Measurements from ENCODE around the gene OR2AK2. TPM values are rescaled to one million over a fixed set of nuclear protein-coding genes. Genes with fewer than 3 reads are reported as not detected.

The OR2AK2 gene
- total and polyA plus RNA-seq, 9 of the 15 experiments (the other 6 are each of a cell fraction or from before 2014, with no cell fraction given) = 0.10 TPM; not detected in 8

- TF ChIP-seq CTCFL (IDR thresholded peaks at IDR 0.05; ENCODE audit: borderline replicate concordance, insufficient read depth, low read depth, low read length, poor library complexity, severe bottlenecking) (peak; percentile 93), TARDBP (IDR thresholded peaks at IDR 0.05) (0 out of 2 replicates have a peak, but pooled peaks have one; percentile 48), ARID1B (IDR thresholded peaks at IDR 0.05) (0 out of 2 replicates have a peak, but pooled peaks have one; percentile 9), ELF1 (tag; IDR thresholded peaks at IDR 0.05) (peak; percentile 55; the same call in 1 of the 2 replicates), SMAD3 (CRISPR knock-in tag; conservative IDR thresholded peaks at IDR 0.05) (0 out of 2 replicates have a peak, but pooled peaks have one; percentile 13), LCOR (CRISPR knock-in tag; IDR thresholded peaks at IDR 0.05) (peak; percentile 84), OTX1 (CRISPR knock-in tag; IDR thresholded peaks at IDR 0.05) (peak; percentile 5; the same call in 1 of the 2 replicates), HDAC2 (IDR thresholded peaks at IDR 0.05) (peak; percentile 62; the same call in 1 of the 2 replicates), KLF1 (tag; IDR thresholded peaks at IDR 0.05) (peak; percentile 69), POU5F1 (IDR thresholded peaks at IDR 0.05; ENCODE audit: borderline replicate concordance, low read depth, low read length, partially characterized antibody) (peak; percentile 23), PHF20 (IDR thresholded peaks at IDR 0.05; ENCODE audit: partially characterized antibody) (peak; percentile 49), L3MBTL2 (IDR thresholded peaks at IDR 0.05) (peak; percentile 53; the same call in 1 of the 2 replicates), ZKSCAN1 (IDR thresholded peaks at IDR 0.05; ENCODE audit: low read depth, low read length) (peak; percentile 18; the same call in 1 of the 2 replicates), ARID2 (IDR thresholded peaks at IDR 0.05) (0 out of 2 replicates have a peak, but pooled peaks have one; percentile 48), MTA3 (IDR thresholded peaks at IDR 0.05; ENCODE audit: borderline replicate concordance) (peak; percentile 91; the same call in 1 of the 2 replicates), CREB1 (IDR thresholded peaks at IDR 0.05) (peak; percentile 46; the same call in 1 of the 2 replicates), CREB1 (CRISPR knock-in tag; IDR thresholded peaks at IDR 0.05) (peak; percentile 28; the same call in 1 of the 2 replicates), FIP1L1 (IDR thresholded peaks at IDR 0.05; ENCODE audit: low read depth, low read length, poor library complexity, severe bottlenecking) (peak; percentile 90), RCOR1 (IDR thresholded peaks at IDR 0.05; ENCODE audit: borderline replicate concordance in 1 of 2, low read depth in 2 of 2, low read length in 2 of 2) (peak in 1 of 2 experiments; percentile 57; a peak in 1 of 4 replicates), RB1 (IDR thresholded peaks at IDR 0.05; ENCODE audit: low read depth) (peak; percentile 90)
- TF ChIP-seq, protein P1, sequence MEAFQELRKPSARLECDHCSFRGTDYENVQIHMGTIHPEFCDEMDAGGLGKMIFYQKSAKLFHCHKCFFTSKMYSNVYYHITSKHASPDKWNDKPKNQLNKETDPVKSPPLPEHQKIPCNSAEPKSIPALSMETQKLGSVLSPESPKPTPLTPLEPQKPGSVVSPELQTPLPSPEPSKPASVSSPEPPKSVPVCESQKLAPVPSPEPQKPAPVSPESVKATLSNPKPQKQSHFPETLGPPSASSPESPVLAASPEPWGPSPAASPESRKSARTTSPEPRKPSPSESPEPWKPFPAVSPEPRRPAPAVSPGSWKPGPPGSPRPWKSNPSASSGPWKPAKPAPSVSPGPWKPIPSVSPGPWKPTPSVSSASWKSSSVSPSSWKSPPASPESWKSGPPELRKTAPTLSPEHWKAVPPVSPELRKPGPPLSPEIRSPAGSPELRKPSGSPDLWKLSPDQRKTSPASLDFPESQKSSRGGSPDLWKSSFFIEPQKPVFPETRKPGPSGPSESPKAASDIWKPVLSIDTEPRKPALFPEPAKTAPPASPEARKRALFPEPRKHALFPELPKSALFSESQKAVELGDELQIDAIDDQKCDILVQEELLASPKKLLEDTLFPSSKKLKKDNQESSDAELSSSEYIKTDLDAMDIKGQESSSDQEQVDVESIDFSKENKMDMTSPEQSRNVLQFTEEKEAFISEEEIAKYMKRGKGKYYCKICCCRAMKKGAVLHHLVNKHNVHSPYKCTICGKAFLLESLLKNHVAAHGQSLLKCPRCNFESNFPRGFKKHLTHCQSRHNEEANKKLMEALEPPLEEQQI (IDR thresholded peaks at IDR 0.05) = peak; percentile 65
- TF ChIP-seq, protein P2, sequence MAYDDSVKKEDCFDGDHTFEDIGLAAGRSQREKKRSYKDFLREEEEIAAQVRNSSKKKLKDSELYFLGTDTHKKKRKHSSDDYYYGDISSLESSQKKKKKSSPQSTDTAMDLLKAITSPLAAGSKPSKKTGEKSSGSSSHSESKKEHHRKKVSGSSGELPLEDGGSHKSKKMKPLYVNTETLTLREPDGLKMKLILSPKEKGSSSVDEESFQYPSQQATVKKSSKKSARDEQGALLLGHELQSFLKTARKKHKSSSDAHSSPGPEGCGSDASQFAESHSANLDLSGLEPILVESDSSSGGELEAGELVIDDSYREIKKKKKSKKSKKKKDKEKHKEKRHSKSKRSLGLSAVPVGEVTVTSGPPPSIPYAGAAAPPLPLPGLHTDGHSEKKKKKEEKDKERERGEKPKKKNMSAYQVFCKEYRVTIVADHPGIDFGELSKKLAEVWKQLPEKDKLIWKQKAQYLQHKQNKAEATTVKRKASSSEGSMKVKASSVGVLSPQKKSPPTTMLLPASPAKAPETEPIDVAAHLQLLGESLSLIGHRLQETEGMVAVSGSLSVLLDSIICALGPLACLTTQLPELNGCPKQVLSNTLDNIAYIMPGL (CRISPR knock-in tag; IDR thresholded peaks at IDR 0.05) = peak; percentile 87; the same call in 1 of the 2 replicates
These were observed 27.9 kb upstream of the OR2AK2 start (continued) for GRCh38 chr1:247936965-247937734.

All from K562 (cell line).